Activated T-helper 17 cell treated with anti-CD3 and anti-CD28 coated beads, Interleukin-2, amount 50 U/mL, for 72 hours (primary cell): ENCODE results near the gene POU2F3. TPM values are rescaled to one million over a fixed set of nuclear protein-coding genes. Genes with fewer than 3 reads are reported as not detected.
A peak's percentile ranks its signal among the peaks of the same experiment; 100 is the strongest.

Experiments
- ATAC-seq: fragments of 150-1000 bp; cut with Tn5 transposase; replicated peaks from 2 replicates; pipeline ENCODE4 v1.10.0; 2021; ENCODE audit warnings: mild to moderate bottlenecking, moderate library complexity
- H3K27ac Mint-ChIP-seq: one replicate; pipeline ENCODE4 v1.8.0; 2022; ENCODE audit warnings: mixed read lengths
- H3K27me3 Mint-ChIP-seq: one replicate; pipeline ENCODE4 v1.8.0; 2022; ENCODE audit warnings: mixed read lengths
- H3K36me3 Mint-ChIP-seq: one replicate; pipeline ENCODE4 v1.8.0; 2022; ENCODE audit warnings: low read depth, mild to moderate bottlenecking, mixed read lengths
- H3K4me1 Mint-ChIP-seq: one replicate; pipeline ENCODE4 v1.8.0; 2022; ENCODE audit warnings: mixed read lengths
- H3K4me3 Mint-ChIP-seq: one replicate; pipeline ENCODE4 v1.8.0; 2022; ENCODE audit warnings: mild to moderate bottlenecking, mixed read lengths
- H3K9me3 Mint-ChIP-seq: one replicate; pipeline ENCODE4 v1.8.0; 2022; ENCODE audit warnings: mixed read lengths
- total RNA-seq, 2 donors: library from RNA; stranded (reverse); gene quantifications; one replicate each; pipeline ENCODE4 v1.2.3, GENCODE V29; 2022

POU2F3 gene
- total RNA-seq, 2 donors from 2014 or later, result 0.13 TPM; not detected in 1

DNA sequence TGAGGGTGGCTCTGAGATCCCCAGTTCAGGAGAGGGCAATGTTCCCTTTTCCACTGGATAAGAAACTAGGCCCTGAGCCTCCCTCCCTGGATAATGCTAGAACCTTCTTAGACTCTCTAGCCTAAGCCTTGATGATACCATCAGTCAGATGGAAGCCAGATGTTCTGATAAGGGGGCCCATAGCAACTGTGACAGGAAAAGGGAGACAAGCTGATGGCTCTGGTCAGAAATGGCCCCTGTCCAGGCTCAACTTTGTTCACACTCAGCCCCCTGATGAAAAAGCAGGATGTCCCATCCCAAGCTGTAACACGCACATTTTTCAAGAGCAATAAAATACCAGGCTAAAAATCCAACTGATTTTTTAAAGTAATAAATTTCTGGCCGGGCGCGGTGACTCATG is 36.3 kb upstream of the POU2F3 start:
- ATAC-seq, result no peak
- H3K9me3 Mint-ChIP-seq, result no peaks in the 10 kb centered on the region
- no peaks in the 10 kb centered on the region for H3K4me1 Mint-ChIP-seq
- H3K4me3 Mint-ChIP-seq, result no peak overlapping the region
- peaks cover 37% of the 10 kb centered on the region for H3K27me3 Mint-ChIP-seq
- no peaks in the 10 kb centered on the region for H3K36me3 Mint-ChIP-seq
- no peak overlapping the region for H3K27ac Mint-ChIP-seq

DNA sequence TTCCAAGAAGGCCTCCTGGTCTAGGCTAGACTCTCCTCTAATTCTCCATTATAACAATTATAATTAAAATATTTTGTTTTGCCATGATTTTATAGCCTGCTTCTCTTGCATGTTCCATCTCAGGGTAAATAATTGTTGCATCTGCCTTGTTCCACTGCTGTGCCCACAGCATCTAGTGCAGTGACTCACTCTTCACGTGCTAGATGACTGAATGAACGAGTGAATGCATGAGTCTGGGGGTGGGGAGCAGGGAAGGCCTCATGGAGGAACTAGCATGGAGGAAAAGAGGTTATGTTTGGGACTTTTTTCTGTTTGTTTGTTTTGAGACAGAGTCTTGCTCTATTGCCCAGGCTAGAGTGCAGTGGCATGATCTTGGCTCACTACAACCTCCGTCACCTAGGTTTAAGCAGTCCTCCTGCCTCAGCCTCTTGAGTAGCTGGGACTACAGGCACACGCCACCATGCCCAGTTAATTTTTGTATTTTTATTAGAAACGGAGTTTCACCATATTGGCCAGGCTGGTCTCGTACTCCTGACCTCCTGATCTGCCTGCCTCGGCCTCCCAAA is 34.3 kb upstream of the POU2F3 start:
- peaks cover 30% of the 10 kb centered on the region for H3K27me3 Mint-ChIP-seq
- no peaks in the 10 kb centered on the region for H3K9me3 Mint-ChIP-seq
- H3K4me1 Mint-ChIP-seq, result no peaks in the 10 kb centered on the region
- ATAC-seq, result no peak
- H3K27ac Mint-ChIP-seq, result no peak overlapping the region
- no peaks in the 10 kb centered on the region for H3K36me3 Mint-ChIP-seq
- no peak overlapping the region for H3K4me3 Mint-ChIP-seq

- H3K27ac Mint-ChIP-seq, result no peak overlapping the region
- no peak for ATAC-seq
- H3K36me3 Mint-ChIP-seq, result no peaks in the 10 kb centered on the region
- no peaks in the 10 kb centered on the region for H3K9me3 Mint-ChIP-seq
- peaks cover 31% of the 10 kb centered on the region for H3K27me3 Mint-ChIP-seq
- no peak overlapping the region for H3K4me3 Mint-ChIP-seq
- H3K4me1 Mint-ChIP-seq, result peaks cover 4% of the 10 kb centered on the region
These were observed 32.4 kb upstream of the POU2F3 start for GRCh38 chr11:120207512-120207911.

- peaks cover 31% of the 10 kb centered on the region for H3K27me3 Mint-ChIP-seq
These were observed 31.9 kb upstream of the POU2F3 start for GRCh38 chr11:120208001-120208441.

GRCh38 chr11:120208777-120209176 is 31.2 kb upstream of the POU2F3 start:
- H3K27me3 Mint-ChIP-seq, result peaks cover 31% of the 10 kb centered on the region
- H3K4me1 Mint-ChIP-seq, result peaks cover 4% of the 10 kb centered on the region
- no peak for ATAC-seq
- H3K4me3 Mint-ChIP-seq, result no peak overlapping the region
- H3K36me3 Mint-ChIP-seq, result no peaks in the 10 kb centered on the region
- no peaks in the 10 kb centered on the region for H3K9me3 Mint-ChIP-seq
- H3K27ac Mint-ChIP-seq, result no peak overlapping the region

More at GRCh38 chr11:120208001-120208441, 31.9 kb upstream of the POU2F3 start:
- Mint-ChIP-seq H3K36me3 (no peaks in the 10 kb centered on the region), H3K27ac (no peak overlapping the region), H3K4me1 (peaks cover 4% of the 10 kb centered on the region), H3K9me3 (no peaks in the 10 kb centered on the region), H3K4me3 (no peak overlapping the region)
- ATAC-seq, result no peak

GRCh38 chr11:120209746-120210625 is 30.0 kb upstream of the POU2F3 start:
- Mint-ChIP-seq H3K4me1 (peaks cover 4% of the 10 kb centered on the region), H3K9me3 (no peaks in the 10 kb centered on the region), H3K27ac (no peak overlapping the region), H3K4me3 (peak overlapping the region; percentile 84), H3K36me3 (no peaks in the 10 kb centered on the region), H3K27me3 (peaks cover 31% of the 10 kb centered on the region)
- ATAC-seq, result no peak

DNA sequence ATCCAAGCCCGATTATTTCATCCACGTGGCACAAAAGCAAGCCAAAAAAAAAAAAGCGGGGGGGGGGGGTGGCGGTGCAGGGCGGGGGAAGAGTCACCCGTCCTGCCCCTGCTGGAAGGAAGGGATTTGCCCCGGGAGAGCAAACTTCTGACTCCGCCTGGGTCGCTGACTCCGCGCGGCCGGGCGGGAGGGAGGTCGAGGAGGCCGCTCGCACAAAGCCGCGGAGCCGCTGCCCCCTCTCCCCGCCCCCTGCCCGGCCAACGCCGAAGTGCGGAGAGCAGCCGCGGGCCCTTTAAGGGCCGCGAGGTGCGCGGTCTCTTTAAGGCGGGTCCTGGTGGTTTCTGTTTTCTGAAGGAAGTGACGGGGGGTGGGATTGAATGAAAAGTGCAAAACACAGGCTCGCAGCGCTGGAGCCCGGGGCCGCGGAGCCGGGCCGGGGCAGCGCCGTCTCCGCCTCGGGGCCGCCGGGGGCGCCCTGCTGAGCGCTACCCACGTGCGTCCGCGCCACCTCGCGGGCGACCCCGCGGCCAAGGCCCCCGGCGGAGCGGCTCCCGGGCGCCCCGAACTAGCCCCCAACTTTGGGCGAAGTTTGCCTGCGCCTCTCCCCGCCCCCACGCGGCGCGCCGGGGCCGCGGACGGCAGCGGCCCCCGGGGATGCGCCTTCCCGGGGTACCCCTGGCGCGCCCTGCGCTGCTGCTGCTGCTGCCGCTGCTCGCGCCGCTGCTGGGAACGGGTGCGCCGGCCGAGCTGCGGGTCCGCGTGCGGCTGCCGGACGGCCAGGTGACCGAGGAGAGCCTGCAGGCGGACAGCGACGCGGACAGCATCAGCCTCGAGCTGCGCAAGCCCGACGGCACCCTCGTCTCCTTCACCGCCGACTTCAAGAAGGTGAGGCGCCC is 29.1 kb upstream of the POU2F3 start, which contains the start of gene OAF:
Gene OAF, plus strand, starts transcription at position 407 of the 896 bp plus-strand sequence. Its CDS starts 248 bp downstream, at position 655.
- ATAC-seq, result peak; percentile 83
- Mint-ChIP-seq H3K36me3 (no peaks in the 10 kb centered on the region), H3K4me1 (peaks cover 4% of the 10 kb centered on the region), H3K9me3 (no peaks in the 10 kb centered on the region), H3K27ac (no peak within 1 kb of the TSS), H3K4me3 (peak within 1 kb of the TSS; percentile 84), H3K27me3 (peaks cover 24% of the 10 kb centered on the region)

GRCh38 chr11:120211522-120212258 is 28.2 kb upstream of the POU2F3 start:
- peaks cover 20% of the 10 kb centered on the region for H3K27me3 Mint-ChIP-seq
- H3K9me3 Mint-ChIP-seq, result no peaks in the 10 kb centered on the region
- peak overlapping the region; percentile 80 for H3K4me3 Mint-ChIP-seq
- H3K4me1 Mint-ChIP-seq, result peaks cover 4% of the 10 kb centered on the region
- H3K36me3 Mint-ChIP-seq, result no peaks in the 10 kb centered on the region
- no peak for ATAC-seq
- H3K27ac Mint-ChIP-seq, result no peak overlapping the region

DNA sequence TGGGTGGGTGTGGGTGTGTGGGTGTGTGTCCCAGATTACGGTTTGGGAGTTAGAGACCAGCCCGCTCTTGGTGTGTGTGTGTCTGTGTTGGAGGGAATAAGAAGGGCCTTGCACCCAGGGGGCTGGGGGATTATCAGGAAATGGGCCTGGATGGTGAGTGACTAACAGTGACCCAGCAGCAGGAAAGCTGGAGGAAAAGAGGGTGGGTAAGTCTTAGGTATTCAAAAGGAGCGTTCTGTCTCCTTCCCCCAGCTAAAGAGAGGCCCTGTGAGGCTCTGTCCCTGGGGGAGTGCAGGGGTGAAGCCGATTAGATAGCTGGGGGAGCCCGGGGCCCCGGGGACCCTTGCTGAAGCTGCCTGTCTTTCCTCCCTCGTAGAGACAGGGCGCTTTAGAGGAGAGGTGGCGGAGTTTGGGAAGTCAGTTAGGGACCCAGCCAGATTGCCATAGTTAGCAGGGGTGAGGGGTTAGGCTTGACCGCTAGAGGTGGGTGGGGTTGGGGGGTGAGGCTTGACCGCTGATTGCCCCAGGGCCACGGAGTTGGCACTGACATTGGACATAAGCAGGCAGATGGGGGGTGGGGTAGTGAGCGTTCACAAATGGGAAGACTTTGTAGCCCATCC is 27.6 kb upstream of the POU2F3 start:
- Mint-ChIP-seq H3K4me3 (peak overlapping the region; percentile 80), H3K4me1 (peaks cover 4% of the 10 kb centered on the region), H3K9me3 (no peaks in the 10 kb centered on the region), H3K27ac (no peak overlapping the region), H3K27me3 (peaks cover 18% of the 10 kb centered on the region), H3K36me3 (no peaks in the 10 kb centered on the region)
- ATAC-seq, result no peak

DNA sequence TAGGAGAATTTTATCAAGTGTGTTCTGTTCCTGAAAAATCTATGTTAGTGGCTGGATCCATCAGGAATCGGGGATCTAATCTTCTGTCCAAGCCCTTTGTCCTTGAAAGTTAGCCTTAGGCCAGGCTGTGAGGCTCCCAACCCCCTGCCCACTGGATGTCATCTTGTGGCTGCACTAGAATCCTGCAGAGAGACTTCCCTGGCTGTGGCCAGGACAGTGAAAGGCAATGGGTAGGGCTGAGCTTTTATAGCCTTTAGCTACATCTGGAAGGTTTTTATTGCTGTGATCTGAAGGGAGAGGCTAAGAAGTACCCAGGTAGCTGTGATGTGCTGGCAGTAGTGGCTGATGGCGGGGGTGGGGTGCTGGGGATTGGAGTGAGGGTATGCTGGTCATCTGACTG is 27.0 kb upstream of the POU2F3 start:
- H3K36me3 Mint-ChIP-seq, result no peaks in the 10 kb centered on the region
- peaks cover 4% of the 10 kb centered on the region for H3K4me1 Mint-ChIP-seq
- H3K27me3 Mint-ChIP-seq, result peaks cover 13% of the 10 kb centered on the region
- no peak for ATAC-seq
- H3K27ac Mint-ChIP-seq, result no peak overlapping the region
- no peak overlapping the region for H3K4me3 Mint-ChIP-seq
- H3K9me3 Mint-ChIP-seq, result no peaks in the 10 kb centered on the region

DNA sequence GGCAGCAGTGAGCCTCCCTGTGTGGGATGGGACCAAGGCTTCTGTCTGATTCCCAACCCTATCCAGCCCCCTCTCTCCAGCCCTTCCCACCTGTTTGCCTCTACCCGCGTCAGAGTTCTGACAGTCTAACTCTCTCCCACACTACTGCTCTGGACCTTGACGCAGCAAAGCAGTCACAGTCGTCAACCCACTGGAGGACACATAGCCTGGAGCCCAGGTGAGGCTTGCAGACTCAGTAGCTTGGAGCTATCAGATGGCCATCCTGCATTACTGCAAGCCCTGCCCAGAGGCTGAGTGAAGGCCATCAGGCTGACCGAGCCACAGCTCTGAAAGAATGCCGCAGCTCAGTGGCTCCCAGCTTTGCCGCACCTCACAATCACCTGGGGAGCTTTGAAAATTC is 25.4 kb upstream of the POU2F3 start:
- Mint-ChIP-seq H3K27ac (no peak overlapping the region), H3K36me3 (no peaks in the 10 kb centered on the region), H3K27me3 (peaks cover 4% of the 10 kb centered on the region), H3K4me3 (no peak overlapping the region), H3K9me3 (no peaks in the 10 kb centered on the region), H3K4me1 (peaks cover 4% of the 10 kb centered on the region)
- ATAC-seq, result no peak

DNA sequence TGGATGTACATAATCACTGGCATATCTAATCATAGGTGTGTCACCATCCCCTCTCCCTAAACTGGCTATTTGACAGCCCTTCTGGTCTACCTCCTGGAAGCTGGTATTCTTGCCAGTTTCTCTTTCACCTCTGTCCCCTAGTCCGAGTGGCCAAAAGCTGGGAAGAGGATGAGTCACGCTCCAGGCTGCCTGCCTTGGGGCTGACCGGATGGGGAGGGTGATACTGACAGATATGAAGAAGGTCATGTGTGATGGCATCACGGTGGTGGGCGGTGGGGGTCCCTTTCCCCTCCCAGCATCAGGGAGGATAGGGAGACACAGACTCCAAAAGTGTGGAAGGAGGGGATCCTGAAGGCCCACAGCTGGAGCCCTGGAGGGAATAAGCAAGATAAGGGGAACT is 24.3 kb upstream of the POU2F3 start:
- Mint-ChIP-seq H3K36me3 (no peaks in the 10 kb centered on the region), H3K4me3 (no peak overlapping the region), H3K27ac (no peak overlapping the region), H3K4me1 (peaks cover 4% of the 10 kb centered on the region), H3K27me3 (peaks cover 4% of the 10 kb centered on the region), H3K9me3 (no peaks in the 10 kb centered on the region)
- ATAC-seq, result no peak

DNA sequence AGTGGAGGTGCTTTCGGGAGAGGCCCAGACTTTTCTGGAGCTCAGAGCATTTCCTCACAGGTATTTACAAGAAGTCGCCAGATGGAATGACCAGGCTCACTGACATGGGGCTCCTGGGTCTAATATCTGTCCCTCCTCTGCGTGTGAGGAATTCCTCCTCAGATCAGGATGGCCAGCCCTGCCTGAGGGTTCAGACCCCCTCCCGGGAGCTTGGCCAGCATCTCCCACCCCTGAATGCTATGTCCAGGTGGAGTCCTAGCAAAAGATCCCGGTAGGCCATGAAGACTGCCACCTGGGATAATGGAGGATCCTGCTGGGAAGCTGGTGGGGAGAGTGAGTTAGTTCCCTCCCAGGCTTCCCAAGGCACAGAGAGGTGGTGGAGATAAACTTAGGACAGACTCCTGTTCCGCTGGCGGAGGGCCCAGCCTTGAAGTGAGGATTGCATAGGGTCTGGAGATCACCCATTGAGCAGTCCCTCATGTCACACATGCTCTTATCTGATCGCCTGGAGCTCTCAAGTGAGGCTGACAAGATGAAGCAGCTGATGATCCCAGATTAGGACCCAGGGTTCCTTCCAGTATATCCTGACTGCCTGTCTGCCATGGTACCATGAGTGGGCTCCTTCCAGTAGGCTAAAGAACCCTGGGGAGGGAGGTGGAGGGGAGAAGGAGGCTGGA is 23.4 kb upstream of the POU2F3 start:
- peaks cover 3% of the 10 kb centered on the region for H3K4me1 Mint-ChIP-seq
- no peak for ATAC-seq
- H3K27ac Mint-ChIP-seq, result no peak overlapping the region

More for the DNA sequence above, 23.4 kb upstream of the POU2F3 start:
- H3K4me3 Mint-ChIP-seq, result no peak overlapping the region
- H3K27me3 Mint-ChIP-seq, result peaks cover 2% of the 10 kb centered on the region
- no peaks in the 10 kb centered on the region for H3K9me3 Mint-ChIP-seq
- H3K36me3 Mint-ChIP-seq, result no peaks in the 10 kb centered on the region
